Measurements from ENCODE around the gene CLPTM1L.

The CLPTM1L gene

GRCh38 chr5:1311439-1312055 is 33.4 kb downstream of the CLPTM1L start:
- DNase-seq: peak; percentile 26

DNA sequence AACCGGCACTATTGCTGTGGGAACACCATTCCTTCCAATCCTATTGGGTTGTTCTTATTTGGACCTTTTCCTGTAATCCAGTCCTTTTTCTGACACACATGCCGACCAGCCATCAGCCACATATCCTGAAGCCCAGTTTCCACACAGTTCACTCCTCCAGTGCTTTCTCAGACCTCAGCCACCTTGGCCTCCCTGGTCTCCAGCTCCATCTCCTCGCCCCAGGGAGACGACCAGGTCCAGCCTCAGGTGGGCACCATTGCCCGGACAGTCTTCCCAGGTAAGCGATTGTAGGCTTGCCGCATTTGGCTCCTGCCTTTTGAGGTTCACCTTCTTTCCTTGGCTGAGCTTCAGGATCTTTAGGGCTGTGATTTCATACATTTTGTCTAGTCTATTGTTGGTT is 34.8 kb downstream of the CLPTM1L start:
- no peak for DNase-seq

GRCh38 chr5:1304033-1304432 is 40.9 kb downstream of the CLPTM1L start:
- no peak for DNase-seq

DNA sequence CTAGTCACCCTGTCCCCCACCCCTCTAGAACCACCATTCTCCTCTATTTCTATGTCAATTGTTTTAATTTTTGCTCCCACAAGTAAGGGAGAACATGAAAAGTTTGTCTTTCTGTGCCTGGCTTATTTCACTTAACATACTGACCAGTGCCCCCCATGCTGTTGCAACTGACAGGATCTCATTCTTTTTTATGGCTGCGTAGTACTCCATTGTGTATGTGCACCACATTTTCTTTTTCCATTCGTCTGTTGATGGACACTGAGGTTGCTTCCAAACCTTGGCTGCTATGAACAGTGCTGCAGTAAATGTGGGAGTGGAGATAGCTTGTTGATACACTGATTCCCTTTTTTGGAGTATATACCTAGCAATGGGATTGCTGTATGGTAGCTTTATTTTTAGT is 42.6 kb downstream of the CLPTM1L start:
- DNase-seq: no peak

GRCh38 chr5:1300581-1301083 is 44.3 kb downstream of the CLPTM1L start:
- DNase-seq: peak; percentile 17

DNA sequence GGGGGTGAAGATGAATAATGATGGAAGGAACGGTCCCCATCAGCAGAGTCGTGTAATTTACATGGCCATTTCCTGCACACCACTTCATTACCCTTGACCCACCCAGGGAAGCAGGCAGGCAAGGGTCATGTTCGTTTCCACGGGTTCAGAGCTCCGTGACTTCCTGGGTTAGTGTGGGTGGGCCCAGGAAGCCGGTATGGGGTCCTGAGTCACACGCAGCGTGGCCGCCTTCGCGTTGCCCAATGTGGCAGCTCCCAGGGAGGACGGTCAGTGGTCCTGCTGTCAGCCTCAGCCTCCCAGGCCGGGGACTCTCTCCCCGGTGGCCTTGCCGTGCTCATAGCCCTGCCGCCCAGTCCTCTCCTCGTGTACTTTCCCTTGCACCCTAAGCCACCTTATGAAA is 44.9 kb downstream of the CLPTM1L start:
- DNase-seq: peak; percentile 1

GRCh38 chr5:1299511-1299850 is 45.4 kb downstream of the CLPTM1L start:
- DNase-seq: no peak

- DNase-seq: peak; percentile 20
Measured at GRCh38 chr5:1298723-1299510, 46.0 kb downstream of the CLPTM1L start.

DNA sequence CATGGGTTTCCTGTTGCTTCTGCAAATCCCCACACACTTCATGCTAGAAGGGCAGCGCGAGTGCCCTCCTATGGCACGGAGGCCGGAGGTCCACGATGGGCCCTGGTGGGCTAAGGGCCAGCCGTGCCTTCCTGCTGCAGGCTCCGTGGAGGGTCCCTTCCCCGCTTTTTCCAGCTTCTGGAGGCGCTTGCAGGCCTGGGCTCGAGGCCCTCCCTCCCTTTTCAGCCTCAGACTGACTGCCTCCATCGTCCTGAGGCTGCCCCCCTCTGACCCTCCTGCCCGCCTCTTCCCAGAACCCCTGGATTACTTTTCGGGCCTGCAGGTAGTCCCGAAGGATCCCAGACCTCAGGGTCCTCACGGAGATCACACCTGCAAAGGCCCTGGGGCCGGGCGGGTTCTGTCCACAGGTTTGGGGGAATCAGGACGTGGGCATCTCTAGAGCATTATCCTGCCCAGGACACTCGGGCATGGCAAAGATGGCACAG is 46.8 kb downstream of the CLPTM1L start:
- DNase-seq: peak; percentile 18

GRCh38 chr5:1297243-1297642 is 47.7 kb downstream of the CLPTM1L start:
- DNase-seq: no peak

GRCh38 chr5:1295650-1296037 is 49.3 kb downstream of the CLPTM1L start:
- DNase-seq: peak; percentile 26

- DNase-seq: peak; percentile 64
Measured at GRCh38 chr5:1294835-1295649, 49.9 kb downstream of the CLPTM1L start, which contains the start of gene TERT. Gene TERT (minus strand): TSS chr5:1295068. CDS start chr5:1294989, 79 bp downstream.

DNA sequence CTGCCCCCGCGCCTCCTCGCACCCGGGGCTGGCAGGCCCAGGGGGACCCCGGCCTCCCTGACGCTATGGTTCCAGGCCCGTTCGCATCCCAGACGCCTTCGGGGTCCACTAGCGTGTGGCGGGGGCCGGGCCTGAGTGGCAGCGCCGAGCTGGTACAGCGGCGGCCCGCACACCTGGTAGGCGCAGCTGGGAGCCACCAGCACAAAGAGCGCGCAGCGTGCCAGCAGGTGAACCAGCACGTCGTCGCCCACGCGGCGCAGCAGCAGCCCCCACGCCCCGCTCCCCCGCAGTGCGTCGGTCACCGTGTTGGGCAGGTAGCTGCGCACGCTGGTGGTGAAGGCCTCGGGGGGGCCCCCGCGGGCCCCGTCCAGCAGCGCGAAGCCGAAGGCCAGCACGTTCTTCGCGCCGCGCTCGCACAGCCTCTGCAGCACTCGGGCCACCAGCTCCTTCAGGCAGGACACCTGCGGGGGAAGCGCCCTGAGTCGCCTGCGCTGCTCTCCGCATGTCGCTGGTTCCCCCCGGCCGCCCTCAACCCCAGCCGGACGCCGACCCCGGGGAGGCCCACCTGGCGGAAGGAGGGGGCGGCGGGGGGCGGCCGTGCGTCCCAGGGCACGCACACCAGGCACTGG is 50.6 kb downstream of the CLPTM1L start:
- DNase-seq: peak; percentile 32

DNA sequence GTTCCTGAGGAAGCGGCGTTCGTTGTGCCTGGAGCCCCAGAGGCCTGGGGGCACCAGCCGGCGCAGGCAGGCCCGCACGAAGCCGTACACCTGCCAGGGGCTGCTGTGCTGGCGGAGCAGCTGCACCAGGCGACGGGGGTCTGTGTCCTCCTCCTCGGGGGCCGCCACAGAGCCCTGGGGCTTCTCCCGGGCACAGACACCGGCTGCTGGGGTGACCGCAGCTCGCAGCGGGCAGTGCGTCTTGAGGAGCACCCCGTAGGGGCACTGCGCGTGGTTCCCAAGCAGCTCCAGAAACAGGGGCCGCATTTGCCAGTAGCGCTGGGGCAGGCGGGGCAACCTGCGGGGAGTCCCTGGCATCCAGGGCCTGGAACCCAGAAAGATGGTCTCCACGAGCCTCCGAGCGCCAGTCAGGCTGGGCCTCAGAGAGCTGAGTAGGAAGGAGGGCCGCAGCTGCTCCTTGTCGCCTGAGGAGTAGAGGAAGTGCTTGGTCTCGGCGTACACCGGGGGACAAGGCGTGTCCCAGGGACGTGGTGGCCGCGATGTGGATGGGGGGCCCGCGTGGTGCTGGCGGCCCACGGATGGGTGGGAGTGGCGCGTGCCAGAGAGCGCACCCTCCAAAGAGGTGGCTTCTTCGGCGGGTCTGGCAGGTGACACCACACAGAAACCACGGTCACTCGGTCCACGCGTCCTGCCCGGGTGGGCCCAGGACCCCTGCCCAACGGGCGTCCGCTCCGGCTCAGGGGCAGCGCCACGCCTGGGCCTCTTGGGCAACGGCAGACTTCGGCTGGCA is 51.3 kb downstream of the CLPTM1L start:
- peak; percentile 30 for DNase-seq

DNA sequence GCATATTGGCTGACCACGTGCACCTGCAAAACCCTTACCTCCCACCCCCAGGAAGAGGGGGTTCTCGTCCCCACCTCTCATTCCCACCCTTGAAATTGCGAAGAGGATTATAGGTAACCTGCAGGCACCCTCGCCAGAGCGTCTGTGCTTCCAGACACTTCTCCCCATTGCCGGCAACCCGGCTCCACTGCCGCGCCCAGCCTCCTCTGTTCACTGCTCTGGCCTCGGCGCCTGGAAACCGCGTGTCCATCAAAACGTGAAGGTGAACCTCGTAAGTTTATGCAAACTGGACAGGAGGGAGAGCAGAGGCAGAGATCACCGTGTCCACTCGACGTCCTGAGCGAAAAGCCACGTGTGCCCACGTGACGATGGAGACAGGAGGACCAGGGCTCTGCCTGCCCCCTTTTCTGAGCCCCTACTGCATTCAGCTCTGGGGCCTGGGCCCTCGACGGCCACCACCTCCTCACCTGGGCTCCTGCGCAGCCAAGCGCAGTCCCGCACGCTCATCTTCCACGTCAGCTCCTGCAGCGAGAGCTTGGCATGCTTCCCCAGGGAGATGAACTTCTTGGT is 52.0 kb downstream of the CLPTM1L start:
- peak; percentile 24 for DNase-seq

GRCh38 chr5:1292139-1292538 is 52.8 kb downstream of the CLPTM1L start:
- peak; percentile 6 for DNase-seq

GRCh38 chr5:1291611-1292080 is 53.3 kb downstream of the CLPTM1L start:
- peak; percentile 15 for DNase-seq

- peak; percentile 4 for DNase-seq
Measured at GRCh38 chr5:1290956-1291355, 53.9 kb downstream of the CLPTM1L start.

GRCh38 chr5:1289559-1289958 is 55.3 kb downstream of the CLPTM1L start:
- DNase-seq: peak; percentile 28

DNA sequence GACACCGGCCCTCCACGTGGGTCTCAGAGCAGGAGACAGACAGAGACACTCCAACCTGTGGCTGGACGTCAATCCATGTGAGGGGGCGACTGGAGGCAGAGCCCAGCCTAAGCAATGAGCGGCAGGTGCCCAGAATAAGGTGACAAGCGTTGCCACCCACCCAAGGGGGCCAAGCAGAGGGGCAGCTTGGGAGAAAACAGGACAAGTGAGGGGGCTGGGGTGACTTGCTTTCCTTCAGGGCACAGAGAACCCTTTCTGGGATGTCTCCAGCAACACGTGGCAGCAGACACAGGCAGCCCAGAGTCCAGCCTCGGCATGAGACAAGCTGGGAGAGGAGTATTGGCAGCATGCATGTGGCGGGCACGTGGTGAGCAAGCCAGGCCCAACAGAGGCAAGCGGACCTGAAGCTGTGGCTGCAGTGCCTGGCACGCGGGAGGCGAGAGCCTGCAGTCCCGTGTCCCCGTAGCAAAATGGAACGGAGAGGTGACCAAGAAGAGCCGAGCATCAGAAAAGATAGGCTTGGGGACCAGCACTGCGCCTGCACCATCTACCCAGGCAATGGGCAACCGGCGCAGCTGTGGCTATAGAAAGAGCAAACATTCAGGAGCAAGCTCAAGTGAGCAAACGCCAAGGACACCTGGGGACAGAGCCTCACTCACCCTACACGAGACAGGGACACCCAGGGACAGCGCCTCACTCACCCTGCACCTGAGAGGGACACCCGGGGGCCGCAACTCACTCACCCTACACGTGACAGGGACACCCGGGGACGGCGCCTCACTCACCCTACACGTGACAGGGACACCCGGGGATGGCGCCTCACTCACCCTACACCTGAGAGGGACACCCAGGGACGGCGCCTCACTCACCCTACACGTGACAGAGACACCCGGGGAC is 56.2 kb downstream of the CLPTM1L start:
- peak; percentile 26 for DNase-seq

Data from activated CD4-positive, CD25-positive, alpha-beta regulatory T cell treated with anti-CD3 and anti-CD28 coated beads, Interleukin-2, amount 50 U/mL, for 72 hours (primary cell).